Measurements from ENCODE around the gene S100A7.
A peak's percentile ranks its signal among the peaks of the same experiment; 100 is the strongest.

S100A7 gene

DNA sequence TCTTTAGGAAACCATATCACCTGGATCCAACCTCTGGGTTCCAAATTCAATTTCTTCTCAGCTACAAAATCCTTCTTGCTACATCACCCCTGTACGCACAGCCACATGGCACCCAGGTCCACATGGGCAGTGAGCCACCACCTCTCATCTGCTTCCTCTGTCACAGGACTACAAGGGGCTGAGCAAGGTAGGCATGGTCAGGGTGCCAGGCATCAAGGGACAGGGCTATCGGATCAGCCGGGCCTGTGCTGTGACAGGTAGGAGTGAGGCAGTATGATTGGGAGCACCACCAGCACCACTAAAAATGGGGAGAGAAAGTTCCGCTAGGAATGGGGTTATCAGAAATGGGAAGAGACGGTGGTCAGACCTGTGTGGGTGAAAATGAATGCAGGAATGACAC lies 45.9 kb upstream of the S100A7 start:
- H3K27ac Mint-ChIP-seq = peak overlapping the region; percentile 81 to 96 (median 90)
- no peaks in the 10 kb centered on the region for H3K27me3 Mint-ChIP-seq (ENCODE audit: low read depth)
- H3K4me3 Mint-ChIP-seq = no peak overlapping the region
- peaks cover 36% of the 10 kb centered on the region for H3K4me1 Mint-ChIP-seq
- TF ChIP-seq, protein P1, sequence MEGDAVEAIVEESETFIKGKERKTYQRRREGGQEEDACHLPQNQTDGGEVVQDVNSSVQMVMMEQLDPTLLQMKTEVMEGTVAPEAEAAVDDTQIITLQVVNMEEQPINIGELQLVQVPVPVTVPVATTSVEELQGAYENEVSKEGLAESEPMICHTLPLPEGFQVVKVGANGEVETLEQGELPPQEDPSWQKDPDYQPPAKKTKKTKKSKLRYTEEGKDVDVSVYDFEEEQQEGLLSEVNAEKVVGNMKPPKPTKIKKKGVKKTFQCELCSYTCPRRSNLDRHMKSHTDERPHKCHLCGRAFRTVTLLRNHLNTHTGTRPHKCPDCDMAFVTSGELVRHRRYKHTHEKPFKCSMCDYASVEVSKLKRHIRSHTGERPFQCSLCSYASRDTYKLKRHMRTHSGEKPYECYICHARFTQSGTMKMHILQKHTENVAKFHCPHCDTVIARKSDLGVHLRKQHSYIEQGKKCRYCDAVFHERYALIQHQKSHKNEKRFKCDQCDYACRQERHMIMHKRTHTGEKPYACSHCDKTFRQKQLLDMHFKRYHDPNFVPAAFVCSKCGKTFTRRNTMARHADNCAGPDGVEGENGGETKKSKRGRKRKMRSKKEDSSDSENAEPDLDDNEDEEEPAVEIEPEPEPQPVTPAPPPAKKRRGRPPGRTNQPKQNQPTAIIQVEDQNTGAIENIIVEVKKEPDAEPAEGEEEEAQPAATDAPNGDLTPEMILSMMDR (IDR thresholded peaks at IDR 0.05; ENCODE audit: unreplicated experiment in 3 of 3) = no peak
- H3K36me3 Mint-ChIP-seq (ENCODE audit: low read depth) = no peaks in the 10 kb centered on the region
- H3K9me3 Mint-ChIP-seq = no peaks in the 10 kb centered on the region

DNA sequence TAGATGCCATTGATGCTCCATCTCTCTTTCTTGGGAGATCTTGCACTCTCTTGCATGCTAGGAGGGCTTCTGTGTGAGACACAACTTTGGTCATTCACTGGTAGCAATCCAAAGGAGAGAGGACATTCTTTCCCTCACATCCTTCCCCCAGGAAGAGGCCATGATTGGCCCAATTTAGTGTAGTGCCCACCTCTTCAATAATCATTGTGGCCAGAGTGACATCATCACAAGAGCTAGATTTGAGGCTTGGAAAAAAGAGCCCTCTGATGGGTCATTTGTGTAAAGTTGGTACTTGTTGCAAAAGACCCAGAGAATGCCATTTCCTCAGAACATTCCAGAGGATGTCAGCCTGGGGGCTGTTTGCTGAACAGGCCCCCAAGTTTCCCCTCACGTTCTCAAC lies 45.1 kb upstream of the S100A7 start:
- Mint-ChIP-seq H3K27ac (peak overlapping the region; percentile 81 to 96 (median 90)), H3K36me3 (ENCODE audit: low read depth) (no peaks in the 10 kb centered on the region), H3K9me3 (no peaks in the 10 kb centered on the region), H3K4me3 (no peak overlapping the region), H3K27me3 (ENCODE audit: low read depth) (no peaks in the 10 kb centered on the region), H3K4me1 (peaks cover 29% of the 10 kb centered on the region)
- TF ChIP-seq, protein P1 (IDR thresholded peaks at IDR 0.05; ENCODE audit: unreplicated experiment in 3 of 3) = no peak

DNA sequence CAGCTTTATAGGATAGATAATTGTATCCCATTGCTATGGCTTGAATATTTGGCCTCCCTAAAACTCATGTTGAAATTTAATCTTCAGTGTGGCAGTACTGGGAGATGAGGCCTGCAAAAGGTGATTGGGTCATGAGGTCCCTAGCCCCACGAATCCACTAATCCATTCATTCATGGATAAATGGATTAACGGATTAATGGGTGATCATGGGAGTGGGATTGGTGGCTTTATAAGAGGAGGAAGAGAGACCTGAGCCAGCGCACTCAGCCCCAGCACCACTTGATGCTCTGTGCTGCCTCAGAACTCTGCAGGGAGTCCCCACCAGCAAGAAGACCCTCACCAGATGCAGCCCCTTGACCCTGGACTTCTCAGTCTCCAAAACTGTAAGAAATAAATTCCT lies 43.3 kb upstream of the S100A7 start:
- TF ChIP-seq, protein P1 (IDR thresholded peaks at IDR 0.05; ENCODE audit: unreplicated experiment in 3 of 3) = no peak
- H3K27ac Mint-ChIP-seq = peak overlapping the region in 2 of 3 experiments; percentile 55 to 63
- no peak overlapping the region for H3K4me3 Mint-ChIP-seq
- peaks cover 35% of the 10 kb centered on the region for H3K4me1 Mint-ChIP-seq
- no peaks in the 10 kb centered on the region for H3K9me3 Mint-ChIP-seq
- H3K36me3 Mint-ChIP-seq (ENCODE audit: low read depth) = no peaks in the 10 kb centered on the region
- H3K27me3 Mint-ChIP-seq (ENCODE audit: low read depth) = no peaks in the 10 kb centered on the region

DNA sequence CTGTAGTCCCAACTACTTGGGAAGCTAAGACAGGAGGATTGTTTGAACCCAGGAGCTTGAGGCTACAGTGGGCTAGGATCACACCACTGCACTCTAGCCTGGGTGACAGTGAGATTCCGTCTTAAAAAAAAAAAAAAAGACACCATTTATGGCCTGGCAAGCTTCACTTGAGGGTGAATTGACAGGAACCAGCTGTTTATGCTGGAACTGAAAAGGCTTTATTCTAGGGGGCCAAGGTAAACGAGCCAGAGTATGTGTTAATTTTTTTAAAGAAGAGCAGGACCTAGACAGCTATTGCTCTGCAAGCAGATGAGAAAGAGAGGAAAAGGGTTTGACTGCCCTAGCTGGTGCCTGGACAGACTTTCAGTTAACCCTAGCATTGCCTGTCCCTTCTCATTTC lies 38.3 kb upstream of the S100A7 start:
- TF ChIP-seq, protein P1 (IDR thresholded peaks at IDR 0.05; ENCODE audit: unreplicated experiment in 3 of 3) = no peak
- Mint-ChIP-seq H3K27ac (peak overlapping the region in 2 of 3 experiments; percentile 3 to 29), H3K4me3 (no peak overlapping the region), H3K27me3 (ENCODE audit: low read depth) (no peaks in the 10 kb centered on the region), H3K4me1 (peaks cover 13% of the 10 kb centered on the region), H3K36me3 (ENCODE audit: low read depth) (no peaks in the 10 kb centered on the region), H3K9me3 (no peaks in the 10 kb centered on the region)

DNA sequence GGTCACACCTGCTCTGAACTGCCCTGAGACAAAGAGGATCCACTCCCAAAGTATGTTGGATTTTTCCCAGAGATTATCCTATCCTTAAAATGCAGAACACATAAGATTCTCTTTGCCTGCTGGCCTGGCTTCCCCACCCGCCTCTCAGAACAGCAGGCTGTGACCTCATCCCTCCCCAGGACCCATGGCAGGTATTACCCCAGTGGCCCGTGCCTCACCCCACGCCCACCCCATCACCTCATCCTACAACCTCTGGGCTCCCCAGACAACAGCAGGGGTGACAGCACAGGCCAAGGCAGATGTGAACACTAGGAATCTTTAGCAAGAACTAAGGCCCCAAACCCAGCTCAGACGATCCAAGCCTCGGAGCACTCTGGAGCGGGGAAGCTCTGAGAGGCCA lies 35.1 kb upstream of the S100A7 start:
- TF ChIP-seq, protein P1 (IDR thresholded peaks at IDR 0.05; ENCODE audit: unreplicated experiment in 3 of 3) = no peak
- H3K27me3 Mint-ChIP-seq (ENCODE audit: low read depth) = no peaks in the 10 kb centered on the region
- H3K4me3 Mint-ChIP-seq = no peak overlapping the region
- peaks cover 12% of the 10 kb centered on the region for H3K4me1 Mint-ChIP-seq
- no peaks in the 10 kb centered on the region for H3K36me3 Mint-ChIP-seq (ENCODE audit: low read depth)
- H3K27ac Mint-ChIP-seq = peak overlapping the region in 1 of 3 experiments; percentile 76
- no peaks in the 10 kb centered on the region for H3K9me3 Mint-ChIP-seq

DNA sequence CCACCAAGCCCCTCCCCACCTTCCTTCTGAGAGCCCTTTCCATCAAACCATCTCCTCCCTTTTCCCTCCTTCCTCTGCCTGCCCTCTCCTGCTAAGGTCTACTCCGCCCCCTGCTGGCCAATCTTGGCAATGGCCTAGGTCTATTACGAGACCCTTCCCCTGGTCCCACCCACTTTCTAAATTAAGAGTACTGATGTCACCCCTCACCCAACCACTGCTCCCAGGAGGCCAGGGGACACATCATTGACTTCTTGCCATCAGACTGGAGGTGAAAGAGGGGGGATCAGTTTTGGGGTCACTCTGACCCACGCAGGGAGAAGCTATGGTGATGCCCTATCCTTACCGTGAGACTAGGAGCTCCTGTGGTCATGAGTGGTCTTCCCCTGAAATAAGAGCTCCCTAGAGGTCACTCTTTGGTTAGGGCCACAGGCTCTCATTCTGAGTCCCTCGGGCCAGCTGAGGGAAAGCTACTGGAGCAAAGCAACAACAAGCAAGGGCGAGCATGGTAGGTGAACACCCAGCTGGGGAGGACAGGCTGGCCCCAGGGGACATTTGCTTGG lies 34.6 kb upstream of the S100A7 start:
- no peaks in the 10 kb centered on the region for H3K27me3 Mint-ChIP-seq (ENCODE audit: low read depth)
- TF ChIP-seq, protein P1 (IDR thresholded peaks at IDR 0.05; ENCODE audit: unreplicated experiment in 3 of 3) = peak; percentile 83 to 94 (median 85)
- no peaks in the 10 kb centered on the region for H3K9me3 Mint-ChIP-seq
- peaks cover 16% of the 10 kb centered on the region for H3K4me1 Mint-ChIP-seq
- no peaks in the 10 kb centered on the region for H3K36me3 Mint-ChIP-seq (ENCODE audit: low read depth)
- H3K4me3 Mint-ChIP-seq = no peak overlapping the region
- H3K27ac Mint-ChIP-seq = peak overlapping the region in 2 of 3 experiments; percentile 2 to 9

All from nephron (organoid).